NOMO-1 treated with dmso at 0.1 percent for 144 hours (cell line): ENCODE measurements around the gene ALKBH6.

Experiments used
- DNase-seq: peaks from one replicate; lab custom pipeline; 2025; ENCODE audit not compliant: unreplicated experiment; lab: John Stamatoyannopoulos, UW

ALKBH6 gene

DNA sequence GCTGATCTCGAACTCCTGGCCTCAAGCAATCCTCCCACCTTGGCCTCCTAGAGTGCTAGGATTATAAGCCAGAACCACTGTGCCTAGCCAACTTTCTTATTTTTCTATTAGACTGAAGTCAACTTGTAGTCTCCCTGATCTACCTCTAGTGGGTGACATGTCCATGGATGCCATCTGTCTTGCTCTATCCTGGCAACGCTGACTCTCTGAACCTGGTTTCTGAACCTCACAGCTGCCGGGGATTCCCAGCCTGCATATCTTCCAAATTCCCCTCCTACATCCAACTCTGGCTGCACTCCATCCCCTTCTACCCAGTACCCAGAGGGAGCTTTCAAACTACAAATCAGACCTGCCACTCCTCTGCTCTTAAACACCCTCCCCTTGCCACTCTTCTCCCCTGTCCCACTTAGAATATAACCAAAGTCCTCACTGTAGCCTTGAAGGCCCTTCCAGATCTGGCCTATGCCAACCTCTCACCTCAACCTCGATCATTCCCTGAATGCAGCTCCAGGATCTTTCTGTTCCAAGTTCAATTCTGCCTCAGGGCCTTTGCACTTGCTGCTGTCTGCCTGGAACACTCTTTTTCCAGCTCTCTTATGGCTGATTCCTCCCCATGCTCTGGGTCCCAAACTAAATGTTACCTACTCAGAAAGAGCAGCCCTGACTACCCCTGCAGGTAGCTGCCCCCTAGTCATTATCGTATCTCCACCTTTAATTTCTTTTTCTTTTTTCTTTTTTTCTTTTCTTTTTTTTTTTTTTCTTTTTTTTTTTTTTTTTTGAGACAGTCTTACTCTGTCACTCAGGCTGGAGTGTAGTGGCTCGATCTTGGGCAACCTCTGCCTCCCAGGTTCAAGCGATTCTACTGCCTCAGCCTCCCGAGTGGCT, 16.5 kb upstream of the ALKBH6 start:
- DNase-seq = no peak

DNA sequence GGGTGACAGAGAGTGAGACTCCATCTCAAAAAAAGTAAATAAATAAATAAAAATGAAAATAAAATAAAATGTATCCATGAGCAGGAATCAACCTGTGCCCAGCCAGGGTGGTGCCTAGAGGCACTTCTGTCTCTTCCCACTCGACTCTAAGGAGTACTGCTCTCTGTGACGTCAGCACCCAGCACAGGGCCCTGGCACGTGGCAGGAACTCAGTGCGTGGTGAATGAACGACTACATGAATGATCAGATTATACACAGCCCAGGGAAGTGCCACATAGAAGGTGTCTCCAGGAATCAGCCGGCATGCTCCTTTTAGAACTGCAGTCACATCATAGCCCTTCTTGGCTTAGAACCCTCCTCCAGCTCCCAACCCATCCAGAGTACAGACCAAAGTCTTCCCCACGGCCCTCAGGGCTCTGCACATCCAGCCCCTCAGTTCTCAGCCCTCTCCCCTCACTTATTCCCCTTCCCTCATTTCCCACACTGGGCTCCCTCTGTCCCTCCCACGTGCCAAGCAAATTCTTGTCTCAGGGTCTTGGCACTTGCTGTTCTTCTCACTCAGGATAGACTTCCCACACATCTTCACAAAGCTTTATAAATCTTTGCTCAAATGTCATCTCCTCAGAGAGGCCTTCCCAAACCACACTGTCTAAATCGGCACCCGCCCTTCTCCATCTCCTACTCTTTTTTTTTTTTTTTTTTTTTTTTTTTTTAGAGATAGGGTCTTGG, 14.5 kb upstream of the ALKBH6 start:
- no peak for DNase-seq

DNA sequence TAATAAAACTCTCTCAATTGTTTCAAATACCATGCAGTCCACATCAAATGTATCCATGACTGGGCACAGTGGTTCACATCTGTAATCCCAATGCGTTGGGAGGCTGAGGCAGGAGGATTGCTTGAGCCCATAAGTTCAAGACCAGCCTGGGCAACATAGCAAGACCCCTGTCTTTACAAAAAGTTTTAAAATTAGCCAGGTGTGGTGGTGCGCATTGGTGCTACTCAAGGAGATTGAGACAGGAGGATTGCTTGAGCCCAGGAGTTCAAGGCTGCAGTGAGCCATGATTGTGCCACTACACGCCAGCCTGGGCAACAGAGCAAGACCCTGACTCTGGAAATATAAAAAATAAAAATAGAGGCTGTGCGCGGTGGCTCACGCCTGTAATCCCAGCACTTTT, 13.7 kb upstream of the ALKBH6 start:
- no peak for DNase-seq

DNA sequence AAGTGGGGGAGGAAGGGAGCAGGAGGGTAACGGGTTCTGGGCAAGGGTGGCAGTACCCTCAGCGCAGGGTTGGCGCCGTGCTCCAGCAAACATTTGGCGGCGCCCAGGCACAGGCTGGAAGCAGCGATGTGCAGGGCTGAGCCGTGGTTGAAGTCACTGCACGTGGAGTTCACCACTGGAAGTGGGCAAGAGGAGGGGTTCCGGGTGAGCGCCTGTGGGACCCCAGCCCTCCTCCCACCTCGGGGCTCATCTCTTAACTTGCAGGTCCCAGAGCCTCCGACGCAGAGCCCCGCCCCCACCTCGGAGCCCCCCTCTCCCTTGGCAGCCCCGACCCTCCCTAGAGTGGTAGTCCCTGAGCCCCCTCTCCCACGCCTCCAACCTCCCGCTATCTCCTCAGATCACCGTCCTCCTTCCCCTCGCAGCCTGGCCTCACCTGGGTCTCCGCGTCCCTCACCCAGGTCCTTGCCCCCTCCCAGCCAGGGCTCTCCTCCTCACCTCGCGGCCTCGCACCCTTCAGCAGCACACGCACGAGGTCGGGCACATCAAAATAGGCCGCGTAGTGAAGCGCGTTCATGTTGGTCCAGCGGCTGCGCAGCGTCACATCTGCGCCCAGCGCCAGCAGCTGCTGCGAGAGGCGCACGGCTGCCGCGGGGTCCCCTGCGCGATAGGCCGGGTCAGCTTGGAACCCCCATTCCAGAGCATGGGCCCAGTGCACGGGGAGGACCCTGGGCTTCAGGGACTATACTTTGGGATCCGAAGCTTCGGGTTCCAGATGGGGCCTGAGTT, 12.3 kb upstream of the ALKBH6 start:
- no peak for DNase-seq

DNA sequence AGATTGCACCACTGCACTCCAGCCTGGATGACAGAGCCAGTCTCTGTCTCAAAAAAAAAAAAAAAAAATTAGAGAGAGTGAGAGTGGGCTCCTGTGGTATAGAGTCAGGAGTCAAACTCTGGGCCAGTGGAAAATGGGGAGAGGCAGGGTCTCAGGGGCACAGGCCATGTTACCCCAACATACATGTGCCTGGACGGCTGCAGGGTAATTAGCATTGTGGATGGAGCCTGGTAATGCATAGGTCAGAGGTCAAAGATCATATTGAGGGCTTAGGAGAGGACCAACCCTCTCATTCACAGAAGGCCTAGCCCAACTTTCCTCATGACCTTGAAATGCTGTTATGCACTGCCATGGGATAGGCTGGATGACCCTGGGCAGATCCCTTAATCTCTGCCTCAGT, 11.5 kb upstream of the ALKBH6 start:
- no peak for DNase-seq

DNA sequence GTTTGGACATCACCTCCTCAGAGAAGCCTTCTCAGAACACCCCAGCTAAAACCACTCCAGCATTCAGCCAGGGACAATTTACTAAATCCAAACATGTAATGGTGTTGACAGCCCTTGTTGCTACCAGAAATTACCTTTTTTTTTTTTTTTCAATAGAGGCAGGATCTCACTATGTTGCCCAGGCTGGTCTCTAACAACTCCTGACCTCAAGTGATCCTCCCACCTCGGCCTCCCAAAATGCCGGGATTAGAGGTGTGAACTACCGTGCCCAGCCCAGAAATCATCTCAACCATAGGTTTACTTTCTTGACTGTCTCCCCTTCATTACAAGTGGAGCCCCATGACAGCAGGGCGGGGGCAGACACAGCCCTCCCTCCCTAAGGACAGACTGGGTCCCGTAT, 9.4 kb upstream of the ALKBH6 start:
- no peak for DNase-seq

DNA sequence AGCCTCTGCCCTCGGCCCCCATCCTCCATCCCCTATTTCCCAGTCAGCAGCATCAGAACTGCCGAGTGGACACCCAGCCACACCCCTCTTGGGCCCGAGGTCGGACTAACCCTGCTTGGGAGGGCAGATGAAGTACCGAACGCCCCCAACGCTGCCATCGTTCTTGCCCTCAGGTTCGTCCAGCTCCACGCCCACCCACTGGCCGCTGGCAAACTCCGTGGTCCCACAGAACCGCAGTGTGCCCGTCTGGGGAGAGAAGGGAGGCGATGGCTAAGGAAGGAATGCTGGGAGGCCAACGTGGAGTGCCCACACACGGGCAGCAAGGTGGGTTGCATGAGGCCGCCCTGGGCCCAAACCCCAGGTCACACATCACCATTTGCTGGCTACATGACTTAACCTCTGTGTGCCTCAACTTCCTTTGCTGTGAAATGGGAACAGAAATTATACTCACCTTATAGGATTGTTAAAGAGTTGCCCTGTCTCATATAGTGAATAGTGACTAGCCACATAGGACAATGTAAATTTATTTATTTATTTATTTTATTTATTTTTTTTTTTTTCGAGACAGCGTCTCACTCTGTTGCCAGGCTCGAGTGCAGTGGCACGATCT, 5.2 kb upstream of the ALKBH6 start:
- DNase-seq = no peak

DNA sequence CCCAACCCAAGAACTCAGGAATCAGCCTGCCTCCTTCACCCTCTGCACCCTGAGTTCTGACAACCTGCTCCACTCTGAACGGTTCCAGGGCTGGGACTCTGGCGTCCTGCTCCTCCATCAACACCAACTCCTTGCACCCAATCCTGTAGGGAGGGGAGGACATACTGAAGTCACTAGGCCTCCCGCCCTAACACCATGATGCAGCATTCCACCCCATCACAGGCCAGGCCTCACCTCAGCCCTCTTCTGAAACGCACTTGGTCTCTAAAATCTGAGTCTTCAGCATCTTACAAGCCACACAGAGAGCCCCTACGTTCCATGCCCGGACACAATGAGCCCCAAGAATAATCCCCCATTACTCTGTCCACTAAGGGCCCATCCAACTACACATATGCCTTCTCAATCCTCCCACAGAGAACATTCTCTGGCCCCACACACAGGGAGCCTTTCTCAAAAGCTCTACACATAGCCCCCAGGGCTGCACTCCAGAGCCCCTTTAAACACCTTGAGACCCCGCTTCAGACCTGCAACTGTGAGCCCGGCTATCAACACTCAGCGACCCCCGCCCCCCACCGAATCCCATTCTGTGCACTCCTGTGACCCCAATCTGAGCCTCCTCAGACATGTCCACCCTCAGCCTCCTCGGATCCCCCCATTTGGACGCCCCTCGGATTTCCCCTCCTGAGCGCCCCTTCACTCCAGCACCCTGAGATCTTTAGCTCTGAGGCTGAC, 567 bp downstream of the ALKBH6 start:
- DNase-seq = no peak

DNA sequence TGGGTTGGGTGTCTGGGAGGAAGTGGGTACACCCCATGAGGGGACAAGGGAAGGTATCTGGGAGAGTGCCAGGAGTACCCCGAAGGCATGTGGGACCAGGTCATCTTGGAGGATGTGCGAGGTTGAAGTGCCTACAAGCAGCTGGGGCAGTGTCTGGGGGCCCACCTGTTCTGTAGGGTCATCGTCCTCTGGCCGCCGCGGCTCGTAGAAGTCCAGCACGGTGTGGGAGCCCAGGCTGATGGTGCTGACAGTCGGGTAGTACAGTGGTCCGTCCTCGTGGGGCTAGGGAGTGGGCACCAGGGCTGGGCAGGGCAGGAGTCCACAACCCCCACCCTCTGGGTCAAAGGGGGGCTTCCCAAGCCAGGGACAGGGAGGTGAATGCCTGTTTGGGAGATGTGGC, 3.6 kb downstream of the ALKBH6 start:
- DNase-seq = no peak

DNA sequence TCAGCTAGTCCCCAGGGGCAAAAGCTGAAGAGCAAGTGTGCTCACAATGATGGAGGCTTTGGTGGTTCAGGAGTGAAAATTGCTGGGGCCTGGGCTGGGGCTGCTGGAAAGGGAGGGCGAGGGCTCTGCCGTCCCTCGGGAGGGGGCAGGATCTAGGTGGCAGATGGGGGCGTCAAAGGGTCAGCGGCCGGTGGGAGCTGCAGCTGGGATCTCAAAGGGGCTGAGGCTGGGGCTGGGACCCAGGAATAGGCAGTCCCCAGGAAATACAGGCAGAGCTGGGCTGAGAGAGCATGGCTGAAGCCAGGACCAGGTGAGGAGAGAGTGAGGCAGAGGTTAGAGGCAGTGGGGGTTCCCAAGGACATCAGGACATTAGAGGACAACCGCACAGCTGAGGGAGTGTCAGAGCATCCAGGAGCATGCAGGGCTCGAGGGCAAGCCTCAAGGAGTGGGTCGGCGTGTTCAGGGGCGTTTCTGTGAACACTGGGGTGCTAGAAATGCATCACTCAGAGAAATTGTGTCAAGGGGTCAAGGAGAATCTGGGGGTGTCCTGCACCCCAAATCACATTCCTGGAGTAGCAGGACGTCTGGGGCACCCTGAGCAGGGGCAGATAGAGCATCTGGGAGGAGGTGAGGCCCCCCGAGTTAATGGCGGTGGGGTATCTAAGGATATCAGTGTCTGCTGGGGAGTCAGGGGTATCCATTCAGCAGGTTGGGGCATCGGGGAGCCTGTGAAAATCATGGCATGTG, 4.2 kb downstream of the ALKBH6 start:
- no peak for DNase-seq

DNA sequence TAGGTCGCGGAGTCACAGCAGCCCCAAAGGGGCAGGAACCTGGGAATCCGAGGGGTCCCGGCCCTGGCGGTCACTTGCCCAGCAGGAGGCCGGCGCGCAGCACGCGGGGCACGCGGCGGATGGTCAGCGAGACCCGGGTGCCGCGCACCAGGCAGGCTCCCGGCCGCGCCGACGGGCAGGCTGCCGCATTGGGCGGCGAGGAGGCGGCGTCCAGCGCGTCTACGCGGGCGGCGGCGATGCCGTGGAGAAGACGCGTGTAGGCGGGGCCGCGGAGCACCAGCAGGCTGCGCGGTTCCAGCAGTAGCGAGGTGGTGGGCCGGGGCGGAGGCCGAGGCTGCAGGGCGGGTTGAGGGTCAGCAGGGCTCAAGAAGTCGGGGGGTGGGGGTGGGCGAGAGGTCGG, 4.8 kb downstream of the ALKBH6 start:
- DNase-seq = no peak

DNA sequence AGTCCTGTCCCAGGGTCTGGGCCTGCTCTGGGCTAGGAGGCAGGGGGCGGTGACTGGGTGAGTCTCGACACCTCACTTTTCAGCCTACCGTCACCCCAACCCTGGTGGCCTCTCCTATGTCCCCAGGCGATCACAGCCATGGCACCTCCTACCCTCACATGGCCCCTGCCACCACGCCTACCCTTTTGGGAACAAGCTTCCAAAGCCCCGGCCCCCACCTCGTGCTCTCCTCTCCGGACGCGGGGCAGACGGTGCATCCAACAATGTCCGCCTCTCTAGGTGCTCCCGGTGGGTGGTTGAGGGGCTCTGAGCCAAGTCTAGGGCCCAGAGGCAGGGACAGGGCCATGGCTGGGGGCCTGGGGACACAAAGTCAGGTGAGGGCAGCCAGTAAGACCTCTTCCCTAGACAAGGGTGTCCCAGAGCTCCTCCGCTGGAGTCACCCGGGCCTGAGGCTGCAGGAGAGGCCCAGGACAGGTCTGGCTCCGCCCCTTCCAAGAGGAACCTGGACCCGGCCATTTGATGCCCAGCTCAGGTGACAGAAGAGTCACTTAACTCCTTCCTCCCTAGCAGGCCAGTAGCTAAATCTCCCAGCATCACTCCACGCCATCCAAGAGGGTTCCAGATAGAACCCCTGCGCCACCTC, 5.6 kb downstream of the ALKBH6 start, which contains the start of gene SYNE4:
Gene SYNE4, minus strand, starts transcription at position 478 of the 643 bp plus-strand sequence. Its CDS starts 132 bp downstream, at position 346.
- no peak for DNase-seq

DNA sequence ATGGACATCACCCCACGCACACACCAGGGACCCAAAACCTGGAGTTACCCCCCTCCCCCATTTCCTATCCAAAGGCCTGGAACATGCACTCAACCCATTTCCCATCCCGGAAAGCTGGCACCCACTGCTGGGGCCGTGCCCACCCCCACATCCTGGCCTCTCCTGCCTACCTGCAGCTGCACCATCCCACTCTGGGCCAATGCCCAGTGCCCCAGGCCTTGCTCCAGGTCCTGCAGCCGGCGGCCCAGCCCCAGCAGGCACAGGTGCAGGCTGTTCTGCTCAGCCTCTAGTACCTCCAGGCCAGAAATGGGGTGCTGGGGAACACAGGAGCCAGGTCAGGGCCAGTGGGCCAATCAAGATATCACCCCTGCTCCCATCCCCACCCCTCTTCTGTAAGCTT, 7.1 kb downstream of the ALKBH6 start:
- DNase-seq = no peak

DNA sequence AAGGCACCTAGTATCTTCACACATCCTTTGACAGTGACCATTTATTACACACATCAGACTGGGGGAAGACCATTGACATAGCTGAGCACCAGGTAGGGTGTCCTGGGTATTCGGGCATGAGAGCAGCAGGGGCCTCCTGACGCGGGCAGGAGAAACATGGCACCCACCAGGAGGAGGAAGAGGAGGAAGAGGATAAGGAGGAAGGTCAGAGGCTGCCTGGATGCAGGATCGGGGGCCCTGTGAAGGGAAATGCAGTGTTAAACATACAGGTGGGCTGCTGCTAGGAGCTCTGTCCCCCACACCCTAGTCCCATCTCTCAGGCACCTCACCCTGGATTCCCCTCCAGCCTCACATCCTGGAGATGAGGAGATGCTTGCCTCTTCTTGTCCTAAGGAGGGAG, 10.7 kb downstream of the ALKBH6 start:
- DNase-seq = no peak

DNA sequence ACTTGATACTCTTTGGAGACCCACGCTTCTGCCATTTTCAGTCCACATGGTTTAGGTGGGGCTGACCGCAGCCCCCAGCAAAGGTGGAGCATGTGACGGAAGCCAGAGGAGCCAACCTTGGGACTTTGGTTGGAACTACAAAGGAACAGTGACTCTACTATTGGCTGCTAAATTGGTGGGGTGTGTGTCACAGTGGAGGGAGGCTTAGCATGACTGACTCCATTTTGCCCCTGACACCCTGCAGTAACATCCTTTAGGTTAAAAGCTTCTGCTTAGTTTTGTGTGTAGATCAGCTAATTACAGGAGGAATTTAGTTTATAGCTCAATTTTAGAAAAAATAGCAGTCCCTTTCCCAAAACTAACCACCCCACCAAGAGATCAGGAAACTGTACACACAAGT, 12.4 kb downstream of the ALKBH6 start:
- DNase-seq = no peak

DNA sequence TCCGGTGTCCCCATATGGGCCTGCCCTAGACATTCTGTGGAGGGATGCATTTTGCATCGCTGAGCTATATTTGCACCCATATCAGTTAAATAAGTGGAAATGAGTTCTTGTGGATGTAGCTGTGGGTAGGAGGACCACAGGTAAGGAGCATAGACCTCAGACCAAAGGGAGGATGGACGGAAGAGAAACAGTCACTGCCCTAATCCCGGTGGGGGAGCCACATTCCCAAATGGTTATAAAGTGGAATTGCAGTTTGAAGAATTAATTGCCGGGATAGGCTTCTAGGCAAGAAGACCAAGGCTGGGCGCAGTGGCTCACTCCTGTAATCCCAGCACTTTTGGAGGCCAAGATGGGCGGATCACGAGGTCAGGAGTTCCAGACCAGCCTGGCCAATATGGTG, 17.2 kb downstream of the ALKBH6 start:
- no peak for DNase-seq

DNA sequence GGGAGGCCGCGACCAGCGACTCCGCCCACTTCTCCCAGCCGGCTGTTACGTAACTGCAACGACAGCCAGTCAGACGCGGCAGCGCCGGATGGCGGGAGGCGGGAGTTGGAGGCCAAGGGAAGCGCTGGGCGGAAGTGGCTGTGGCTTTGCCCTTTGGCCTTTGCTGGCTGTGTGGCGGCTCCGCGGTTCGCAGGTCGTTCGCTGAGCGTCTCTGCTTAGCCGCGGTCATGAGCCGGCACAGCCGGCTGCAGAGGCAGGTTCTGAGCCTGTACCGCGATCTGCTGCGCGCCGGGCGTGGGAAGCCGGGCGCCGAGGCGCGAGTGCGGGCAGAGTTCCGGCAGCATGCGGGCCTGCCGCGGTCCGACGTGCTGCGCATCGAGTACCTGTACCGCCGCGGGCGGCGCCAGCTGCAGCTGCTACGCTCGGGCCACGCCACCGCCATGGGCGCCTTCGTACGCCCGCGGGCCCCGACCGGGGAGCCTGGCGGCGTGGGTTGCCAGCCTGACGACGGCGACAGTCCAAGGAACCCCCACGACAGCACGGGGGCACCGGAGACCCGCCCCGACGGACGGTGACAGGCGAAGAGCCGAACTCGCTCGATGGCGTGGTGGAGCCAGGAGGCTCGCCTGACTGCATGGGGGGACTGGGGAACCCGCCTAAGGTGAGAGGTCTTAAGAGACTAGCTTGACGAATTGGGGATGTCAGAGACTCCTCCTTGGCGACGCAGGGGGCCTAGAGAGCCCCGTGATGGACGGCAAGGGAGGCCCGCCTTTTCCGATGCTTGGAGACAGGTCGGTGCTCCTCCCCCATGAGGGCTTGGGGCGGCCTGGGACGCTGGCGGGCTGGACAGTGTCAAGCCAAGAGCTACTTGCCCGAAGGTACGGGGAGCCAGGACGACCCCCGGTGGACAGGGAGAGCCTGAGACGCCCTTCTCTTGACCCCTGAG, 18.7 kb downstream of the ALKBH6 start, which contains the start of gene SDHAF1:
Gene SDHAF1, plus strand, starts transcription at position 141 of the 946 bp plus-strand sequence. Its CDS starts 87 bp downstream, at position 228.
- peak; percentile 98 for DNase-seq
